Astrocyte (in vitro differentiated cells and primary cell): Measurements from ENCODE around the gene CRISPLD2.

Experiments
- EZH2 ChIP-seq: IDR thresholded peaks from 2 replicates; pipeline ENCODE4 v1.6.1; 2012; ENCODE audit warnings: mild to moderate bottlenecking, low read length, inconsistent platforms; ENCODE audit not compliant: insufficient read depth
- TF ChIP-seq, protein P1 (sequence below): IDR thresholded peaks from 2 replicates; pipeline ENCODE4 v1.5.1; 2011; ENCODE audit warnings: low read depth, mild to moderate bottlenecking, inconsistent platforms, low read length, moderate library complexity; ENCODE audit not compliant: insufficient read depth

- TF ChIP-seq, protein P1, sequence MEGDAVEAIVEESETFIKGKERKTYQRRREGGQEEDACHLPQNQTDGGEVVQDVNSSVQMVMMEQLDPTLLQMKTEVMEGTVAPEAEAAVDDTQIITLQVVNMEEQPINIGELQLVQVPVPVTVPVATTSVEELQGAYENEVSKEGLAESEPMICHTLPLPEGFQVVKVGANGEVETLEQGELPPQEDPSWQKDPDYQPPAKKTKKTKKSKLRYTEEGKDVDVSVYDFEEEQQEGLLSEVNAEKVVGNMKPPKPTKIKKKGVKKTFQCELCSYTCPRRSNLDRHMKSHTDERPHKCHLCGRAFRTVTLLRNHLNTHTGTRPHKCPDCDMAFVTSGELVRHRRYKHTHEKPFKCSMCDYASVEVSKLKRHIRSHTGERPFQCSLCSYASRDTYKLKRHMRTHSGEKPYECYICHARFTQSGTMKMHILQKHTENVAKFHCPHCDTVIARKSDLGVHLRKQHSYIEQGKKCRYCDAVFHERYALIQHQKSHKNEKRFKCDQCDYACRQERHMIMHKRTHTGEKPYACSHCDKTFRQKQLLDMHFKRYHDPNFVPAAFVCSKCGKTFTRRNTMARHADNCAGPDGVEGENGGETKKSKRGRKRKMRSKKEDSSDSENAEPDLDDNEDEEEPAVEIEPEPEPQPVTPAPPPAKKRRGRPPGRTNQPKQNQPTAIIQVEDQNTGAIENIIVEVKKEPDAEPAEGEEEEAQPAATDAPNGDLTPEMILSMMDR: no peak
- TF ChIP-seq EZH2: no peak
Observed at GRCh38 chr16:84875846-84876245, 56.1 kb downstream of the CRISPLD2 start.
